ENCODE measurements around the gene CAPN9.

DNA sequence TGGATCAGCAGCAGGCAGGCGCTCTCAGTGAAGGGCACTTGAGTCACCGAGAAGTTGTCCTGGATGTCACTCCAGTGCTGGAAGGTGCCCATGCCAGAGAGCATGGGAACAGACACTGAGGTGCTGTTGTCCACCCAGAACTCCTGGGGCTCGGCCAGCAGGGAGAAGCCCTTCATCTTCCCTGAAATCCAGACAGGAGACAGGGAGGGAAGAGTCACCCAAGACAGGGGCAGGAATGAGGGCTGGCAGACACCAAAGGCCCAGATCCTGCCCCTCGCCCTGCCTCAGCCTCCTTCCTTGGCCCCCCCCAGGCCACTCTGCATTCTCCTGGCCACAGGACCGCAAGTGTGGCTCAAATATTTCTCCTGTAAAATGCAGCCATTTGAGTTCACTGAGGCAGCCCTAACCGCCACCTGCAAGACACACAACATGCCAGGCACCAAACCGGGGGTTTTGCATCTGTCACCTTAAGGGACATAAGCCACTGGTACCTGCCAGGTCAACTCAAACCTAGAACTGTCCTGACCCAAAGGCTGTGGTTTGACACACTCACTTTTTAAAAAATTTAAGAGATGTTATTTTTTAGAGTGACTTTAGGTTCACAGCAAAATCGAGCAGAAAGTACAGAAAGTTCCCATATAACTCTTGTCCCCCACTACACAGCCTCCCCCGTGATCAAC, 41.0 kb upstream of the CAPN9 start:
- TF ChIP-seq CTCF (IDR thresholded peaks at IDR 0.05): no peak
- no peak for TF ChIP-seq POLR2A (IDR thresholded peaks at IDR 0.05)
